Effector CD8-positive, alpha-beta T cell (primary cell): Measurements from ENCODE around the gene PATE3.

Experiments used
- DNase-seq: peaks from one replicate; lab custom pipeline; 2025; lab: John Stamatoyannopoulos, UW
- total RNA-seq, 4 experiments: gene quantifications; one replicate each; lab custom pipeline; 2026; lab: John Stamatoyannopoulos, UW

Gene PATE3
- total RNA-seq: 0 reads per million in 4 experiments

GRCh38 chr11:125787827-125788226 is at the start of gene PATE3:
Gene PATE3 (plus strand): TSS chr11:125788127. CDS start chr11:125788152, 25 bp downstream.
- DNase-seq: no peak

- no peak for DNase-seq
Observed at GRCh38 chr11:125740617-125741016, 47.3 kb upstream of the PATE3 start.

GRCh38 chr11:125743681-125744080 is 44.2 kb upstream of the PATE3 start:
- no peak for DNase-seq

GRCh38 chr11:125745979-125746378 is 41.9 kb upstream of the PATE3 start, which contains the start of gene PATE1:
Gene PATE1 (plus strand): TSS chr11:125746279. CDS start chr11:125746305, 26 bp downstream.
- DNase-seq: no peak

GRCh38 chr11:125750629-125751028 is 37.3 kb upstream of the PATE3 start:
- no peak for DNase-seq

- DNase-seq: no peak
Observed at GRCh38 chr11:125756050-125756449, 31.9 kb upstream of the PATE3 start.

- DNase-seq: no peak
Observed at GRCh38 chr11:125762445-125762844, 25.5 kb upstream of the PATE3 start.

GRCh38 chr11:125763483-125763882 is 24.4 kb upstream of the PATE3 start:
- no peak for DNase-seq

- DNase-seq: no peak
Observed at GRCh38 chr11:125766251-125766650, 21.7 kb upstream of the PATE3 start.

- no peak for DNase-seq
Observed at GRCh38 chr11:125768336-125769046, 19.4 kb upstream of the PATE3 start.

GRCh38 chr11:125770583-125770982 is 17.3 kb upstream of the PATE3 start:
- no peak for DNase-seq

GRCh38 chr11:125772834-125773505 is 15.0 kb upstream of the PATE3 start:
- DNase-seq: no peak

GRCh38 chr11:125773516-125773915 is 14.4 kb upstream of the PATE3 start:
- no peak for DNase-seq

- no peak for DNase-seq
Observed at GRCh38 chr11:125777309-125777708, 10.6 kb upstream of the PATE3 start.

- DNase-seq: no peak
Observed at GRCh38 chr11:125778728-125779127, 9.2 kb upstream of the PATE3 start, which contains the start of gene PATE2. Gene PATE2 (minus strand): TSS chr11:125778828. CDS start chr11:125778773, 55 bp downstream.

GRCh38 chr11:125784678-125785077 is 3.2 kb upstream of the PATE3 start:
- no peak for DNase-seq

- no peak for DNase-seq
Observed at GRCh38 chr11:125790825-125791224, 2.9 kb downstream of the PATE3 start.

GRCh38 chr11:125797641-125798040 is 9.7 kb downstream of the PATE3 start:
- DNase-seq: no peak

- DNase-seq: no peak
Observed at GRCh38 chr11:125799808-125800207, 11.9 kb downstream of the PATE3 start.

- no peak for DNase-seq
Observed at GRCh38 chr11:125802387-125802786, 14.5 kb downstream of the PATE3 start.

GRCh38 chr11:125807909-125808308 is 20.0 kb downstream of the PATE3 start:
- no peak for DNase-seq

- no peak for DNase-seq
Observed at GRCh38 chr11:125833016-125833415, 45.1 kb downstream of the PATE3 start, which contains the start of gene PATE4. Gene PATE4 (plus strand): TSS chr11:125833316. CDS start chr11:125833360, 44 bp downstream.

GRCh38 chr11:125835748-125836147 is 47.8 kb downstream of the PATE3 start:
- no peak for DNase-seq
